Neural progenitor cell (in vitro differentiated cells): Measurements from ENCODE around the gene TNFAIP1.

Source experiments
- CTCF ChIP-seq: fragments of 200-600 bp; sonication (generic); IDR thresholded peaks from 2 replicates; pipeline ENCODE4 v1.5.1; 2017; ENCODE audit warnings: antibody characterized with exemption, mild to moderate bottlenecking
- EZH2 ChIP-seq: fragments of 200-600 bp; sonication (generic); IDR thresholded peaks from 2 replicates; pipeline ENCODE4 v1.6.1; 2017; ENCODE audit warnings: antibody characterized with exemption, mild to moderate bottlenecking, moderate library complexity
- EZH2phosphoT487 ChIP-seq: fragments of 200-600 bp; sonication (generic); IDR thresholded peaks from 2 replicates; pipeline ENCODE4 v1.6.1; 2017; ENCODE audit warnings: antibody characterized with exemption

- no peak for TF ChIP-seq CTCF
- no peak for TF ChIP-seq EZH2phosphoT487
- no peak for TF ChIP-seq EZH2
Measured at GRCh38 chr17:28335201-28335958, at the start of gene TNFAIP1, which contains the start of gene IFT20.
